Measurements from ENCODE around the gene IL22RA1. TPM values are rescaled to one million over a fixed set of nuclear protein-coding genes. Genes with fewer than 3 reads are reported as not detected.

IL22RA1 gene
- total RNA-seq, 1 donor from 2014 or later, result not detected

GRCh38 chr1:24130385-24130784 lies 12.6 kb downstream of the IL22RA1 start:
- no peak overlapping the region for H3K9ac ChIP-seq (ENCODE audit: low read length)
- H3K27ac ChIP-seq (ENCODE audit: low read depth, low read length), result no peak overlapping the region
- Mint-ChIP-seq H3K4me3 (ENCODE audit: unreplicated experiment) (no peak overlapping the region), H3K27me3 (ENCODE audit: low read depth, unreplicated experiment) (no peaks in the 10 kb centered on the region), H3K9me3 (ENCODE audit: unreplicated experiment) (peaks cover 12% of the 10 kb centered on the region), H3K27ac (ENCODE audit: unreplicated experiment) (no peak overlapping the region), H3K4me1 (ENCODE audit: low read depth, unreplicated experiment) (no peaks in the 10 kb centered on the region), H3K36me3 (ENCODE audit: low read depth, unreplicated experiment) (no peaks in the 10 kb centered on the region)
- DNase-seq (ENCODE audit: low read depth) (no peak), FAIRE-seq (no peak)
- H3K4me2 ChIP-seq (ENCODE audit: low read length), result no peak overlapping the region
- peaks cover 2% of the 10 kb centered on the region for H3K27me3 ChIP-seq (ENCODE audit: insufficient read depth, low read length)
- no peaks in the 10 kb centered on the region for H3K9me3 ChIP-seq (ENCODE audit: insufficient read depth, low read depth, low read length)
- H3K79me2 ChIP-seq (ENCODE audit: insufficient read depth, low read length), result no peaks in the 10 kb centered on the region
- H3K36me3 ChIP-seq (ENCODE audit: insufficient read depth, low read length), result no peaks in the 10 kb centered on the region
- H3K4me3 ChIP-seq (ENCODE audit: insufficient read depth, low read depth, low read length), result no peak overlapping the region
- no peak overlapping the region for H2AFZ ChIP-seq (ENCODE audit: low read depth, low read length)
- TF ChIP-seq EZH2 (IDR thresholded peaks at IDR 0.05; ENCODE audit: insufficient read depth, low read length), result no peak
- no peak for TF ChIP-seq CTCF (IDR thresholded peaks at IDR 0.05; ENCODE audit: insufficient read depth, low read depth, low read length)
- no peaks in the 10 kb centered on the region for H3K4me1 ChIP-seq (ENCODE audit: insufficient read depth, low read length)
- H4K20me1 ChIP-seq (ENCODE audit: insufficient read depth, low read length), result no peaks in the 10 kb centered on the region

- H3K4me1 Mint-ChIP-seq (ENCODE audit: low read depth, unreplicated experiment), result peaks cover 3% of the 10 kb centered on the region
- no peak for TF ChIP-seq EZH2 (IDR thresholded peaks at IDR 0.05; ENCODE audit: insufficient read depth, low read length)
- TF ChIP-seq CTCF (IDR thresholded peaks at IDR 0.05; ENCODE audit: insufficient read depth, low read depth, low read length), result no peak
- Histone ChIP-seq H3K4me1 (ENCODE audit: insufficient read depth, low read length) (no peaks in the 10 kb centered on the region), H2AFZ (ENCODE audit: low read depth, low read length) (no peak overlapping the region), H3K9me3 (ENCODE audit: insufficient read depth, low read depth, low read length) (no peaks in the 10 kb centered on the region), H3K4me2 (ENCODE audit: low read length) (no peak overlapping the region), H3K27ac (ENCODE audit: low read depth, low read length) (no peak overlapping the region), H3K36me3 (ENCODE audit: insufficient read depth, low read length) (no peaks in the 10 kb centered on the region), H3K27me3 (ENCODE audit: insufficient read depth, low read length) (no peaks in the 10 kb centered on the region), H3K79me2 (ENCODE audit: insufficient read depth, low read length) (no peaks in the 10 kb centered on the region), H3K9ac (ENCODE audit: low read length) (no peak overlapping the region), H4K20me1 (ENCODE audit: insufficient read depth, low read length) (no peaks in the 10 kb centered on the region), H3K4me3 (ENCODE audit: insufficient read depth, low read depth, low read length) (no peak overlapping the region)
- DNase-seq (ENCODE audit: low read depth) (no peak), FAIRE-seq (no peak)
- no peak overlapping the region for H3K27ac Mint-ChIP-seq (ENCODE audit: unreplicated experiment)
- no peak overlapping the region for H3K4me3 Mint-ChIP-seq (ENCODE audit: unreplicated experiment)
- no peaks in the 10 kb centered on the region for H3K36me3 Mint-ChIP-seq (ENCODE audit: low read depth, unreplicated experiment)
- no peaks in the 10 kb centered on the region for H3K27me3 Mint-ChIP-seq (ENCODE audit: low read depth, unreplicated experiment)
- peaks cover 9% of the 10 kb centered on the region for H3K9me3 Mint-ChIP-seq (ENCODE audit: unreplicated experiment)
Measured at GRCh38 chr1:24127801-24128363, 15.1 kb downstream of the IL22RA1 start.

- Mint-ChIP-seq H3K4me3 (ENCODE audit: unreplicated experiment) (no peak overlapping the region), H3K36me3 (ENCODE audit: low read depth, unreplicated experiment) (no peaks in the 10 kb centered on the region), H3K4me1 (ENCODE audit: low read depth, unreplicated experiment) (peaks cover 3% of the 10 kb centered on the region), H3K27me3 (ENCODE audit: low read depth, unreplicated experiment) (no peaks in the 10 kb centered on the region), H3K9me3 (ENCODE audit: unreplicated experiment) (peaks cover 9% of the 10 kb centered on the region), H3K27ac (ENCODE audit: unreplicated experiment) (no peak overlapping the region)
- no peak for TF ChIP-seq EZH2 (IDR thresholded peaks at IDR 0.05; ENCODE audit: insufficient read depth, low read length)
- TF ChIP-seq CTCF (IDR thresholded peaks at IDR 0.05; ENCODE audit: insufficient read depth, low read depth, low read length), result no peak
- Histone ChIP-seq H3K4me3 (ENCODE audit: insufficient read depth, low read depth, low read length) (no peak overlapping the region), H3K4me1 (ENCODE audit: insufficient read depth, low read length) (no peaks in the 10 kb centered on the region), H3K27me3 (ENCODE audit: insufficient read depth, low read length) (no peaks in the 10 kb centered on the region), H3K9ac (ENCODE audit: low read length) (no peak overlapping the region), H3K36me3 (ENCODE audit: insufficient read depth, low read length) (no peaks in the 10 kb centered on the region), H3K79me2 (ENCODE audit: insufficient read depth, low read length) (no peaks in the 10 kb centered on the region), H4K20me1 (ENCODE audit: insufficient read depth, low read length) (no peaks in the 10 kb centered on the region), H3K4me2 (ENCODE audit: low read length) (no peak overlapping the region), H2AFZ (ENCODE audit: low read depth, low read length) (no peak overlapping the region), H3K9me3 (ENCODE audit: insufficient read depth, low read depth, low read length) (no peaks in the 10 kb centered on the region), H3K27ac (ENCODE audit: low read depth, low read length) (no peak overlapping the region)
- DNase-seq (ENCODE audit: low read depth), result no peak
- no peak for FAIRE-seq
Measured at GRCh38 chr1:24127134-24127800, 15.7 kb downstream of the IL22RA1 start.

Measured in astrocyte (in vitro differentiated cells and primary cell).